GM12878 (cell line): ENCODE results near the gene L3HYPDH.

Experiments
- CBFB ChIP-seq: IDR thresholded peaks from 2 replicates; pipeline ENCODE4 v1.6.1; 2016; ENCODE audit warnings: antibody characterized with exemption, low read depth
- SMARCA5 ChIP-seq: fragments of 450-650 bp; IDR thresholded peaks from 2 replicates; pipeline ENCODE4 v1.6.1; 2017; ENCODE audit warnings: mild to moderate bottlenecking
- TF ChIP-seq, protein P1 (sequence below), 3 experiments: IDR thresholded peaks in 2 of 3; conservative IDR thresholded peaks in 1 of 3; 2 replicates each; pipeline ENCODE4 v1.5.1; 2011; ENCODE audit warnings: low read depth in 3 of 3, low read length in 3 of 3, mild to moderate bottlenecking in 3 of 3, control low read depth in 2 of 3, moderate library complexity in 2 of 3, inconsistent platforms in 1 of 3, mixed read lengths in 1 of 3; ENCODE audit not compliant: control insufficient read depth in 2 of 3, insufficient read depth in 1 of 3; ENCODE audit errors: extremely low read depth in 1 of 3

DNA sequence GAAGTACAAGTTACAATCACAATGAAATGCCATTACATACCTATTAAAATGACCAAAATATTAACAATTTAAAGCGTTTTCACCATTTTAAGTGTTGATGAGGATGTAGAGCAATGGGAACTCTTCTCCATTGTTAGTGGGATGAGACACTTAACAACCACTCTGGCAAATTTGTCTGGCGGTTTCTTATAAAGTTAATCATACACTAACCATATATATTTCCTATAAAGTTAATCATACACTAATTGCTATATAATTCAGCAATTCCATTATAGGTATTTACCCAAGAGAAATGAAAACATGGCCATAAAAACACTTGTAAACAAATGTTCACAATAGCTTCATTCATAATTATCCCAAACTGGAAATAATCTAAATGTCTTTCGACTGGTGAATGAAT, 36.0 kb upstream of the L3HYPDH start:
- TF ChIP-seq CBFB = no peak
- TF ChIP-seq SMARCA5 = no peak
- TF ChIP-seq, protein P1, sequence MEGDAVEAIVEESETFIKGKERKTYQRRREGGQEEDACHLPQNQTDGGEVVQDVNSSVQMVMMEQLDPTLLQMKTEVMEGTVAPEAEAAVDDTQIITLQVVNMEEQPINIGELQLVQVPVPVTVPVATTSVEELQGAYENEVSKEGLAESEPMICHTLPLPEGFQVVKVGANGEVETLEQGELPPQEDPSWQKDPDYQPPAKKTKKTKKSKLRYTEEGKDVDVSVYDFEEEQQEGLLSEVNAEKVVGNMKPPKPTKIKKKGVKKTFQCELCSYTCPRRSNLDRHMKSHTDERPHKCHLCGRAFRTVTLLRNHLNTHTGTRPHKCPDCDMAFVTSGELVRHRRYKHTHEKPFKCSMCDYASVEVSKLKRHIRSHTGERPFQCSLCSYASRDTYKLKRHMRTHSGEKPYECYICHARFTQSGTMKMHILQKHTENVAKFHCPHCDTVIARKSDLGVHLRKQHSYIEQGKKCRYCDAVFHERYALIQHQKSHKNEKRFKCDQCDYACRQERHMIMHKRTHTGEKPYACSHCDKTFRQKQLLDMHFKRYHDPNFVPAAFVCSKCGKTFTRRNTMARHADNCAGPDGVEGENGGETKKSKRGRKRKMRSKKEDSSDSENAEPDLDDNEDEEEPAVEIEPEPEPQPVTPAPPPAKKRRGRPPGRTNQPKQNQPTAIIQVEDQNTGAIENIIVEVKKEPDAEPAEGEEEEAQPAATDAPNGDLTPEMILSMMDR (IDR thresholded peaks at IDR 0.05 in 2 of 3, conservative IDR thresholded peaks at IDR 0.05 in 1 of 3; ENCODE audit: control insufficient read depth in 2 of 3, extremely low read depth in 1 of 3, insufficient read depth in 1 of 3, low read depth in 3 of 3, low read length in 3 of 3) = no peak
